ENCODE data around the gene GAREM2. TPM values are rescaled to one million over a fixed set of nuclear protein-coding genes. Genes with fewer than 3 reads are reported as not detected.
"Not testable (repeated sequence)": the region's sequence is repeated elsewhere in the genome, so short reads cannot be mapped to it uniquely, and the experiment has no call there.

GAREM2 gene
- polyA plus RNA-seq, 1 of the 3 experiments (the other 2 are of a cell fraction), result 3.7 TPM

- H3K9ac ChIP-seq; H3K9me3 ChIP-seq; H3K4me2 ChIP-seq; H4K20me1 ChIP-seq (ENCODE audit: insufficient read depth); H3K4me1 ChIP-seq (ENCODE audit: control insufficient read depth in 1 of 2, insufficient read depth in 2 of 2, low read depth in 1 of 2, low read length in 1 of 2); H3K9me2 ChIP-seq; DNase-seq; H3K4me3 ChIP-seq (ENCODE audit: low read depth in 2 of 2, low read length in 1 of 2); H3K36me3 ChIP-seq (replicated peaks in 1 of 2; ENCODE audit: control insufficient read depth in 1 of 2, insufficient read depth in 2 of 2, low read length in 1 of 2); H3K27me3 ChIP-seq (ENCODE audit: insufficient read depth); H2AFZ ChIP-seq (ENCODE audit: low read depth); H3F3A ChIP-seq (replicated peaks; ENCODE audit: insufficient read depth); H3K79me2 ChIP-seq (ENCODE audit: insufficient read depth); H3K27ac ChIP-seq (ENCODE audit: low read depth in 2 of 2, low read length in 1 of 2): not testable (repeated sequence)
- ChIA-PET POLR2A (interaction anchor here (0.8 kb wide), 1 partner anchor 12 kb away, joined by 3 read pairs; no protein-coding TSS in a partner anchor), CTCF (interaction anchor here (0.9 to 2.2 kb wide), 2 partner anchors 21 to 79 kb away, joined by 3 to 7 read pairs; no protein-coding TSS in a partner anchor)
- 89% methylated on average over 6 of the region's 6 CpGs for WGBS (ENCODE audit: low lambda C conversion rate)
Observed at GRCh38 chr2:26166541-26166940, 6.3 kb upstream of the GAREM2 start.

GRCh38 chr2:26168785-26169184 lies 4.1 kb upstream of the GAREM2 start:
- DNase-seq, result no peak
- CTCF ChIA-PET, result interaction anchor here (0.8 to 1.6 kb wide), 2 partner anchors 32 to 163 kb away, joined by 3 to 4 read pairs; no protein-coding TSS in a partner anchor
- H3K4me3 ChIP-seq (ENCODE audit: low read depth in 2 of 2, low read length in 1 of 2), result no peak overlapping the region
- no peaks in the 10 kb centered on the region for H3K9me2 ChIP-seq
- H3K79me2 ChIP-seq (ENCODE audit: insufficient read depth), result no peaks in the 10 kb centered on the region
- H3K27ac ChIP-seq (ENCODE audit: low read depth in 2 of 2, low read length in 1 of 2), result no peak overlapping the region
- no peak for TF ChIP-seq NRF1 (IDR thresholded peaks at IDR 0.05; ENCODE audit: low read depth, low read length)
- TF ChIP-seq RCOR1 (IDR thresholded peaks at IDR 0.05; ENCODE audit: low read length), result no peak
- no peak overlapping the region for H2AFZ ChIP-seq (ENCODE audit: low read depth)
- H4K20me1 ChIP-seq (ENCODE audit: insufficient read depth), result no peaks in the 10 kb centered on the region
- no peaks in the 10 kb centered on the region for H3K9me3 ChIP-seq
- H3K9ac ChIP-seq, result no peak overlapping the region
- no peaks in the 10 kb centered on the region for H3F3A ChIP-seq (replicated peaks; ENCODE audit: insufficient read depth)
- POLR2A ChIA-PET, result no interaction called here
- no peak overlapping the region for H3K4me2 ChIP-seq
- H3K36me3 ChIP-seq (replicated peaks in 1 of 2; ENCODE audit: control insufficient read depth in 1 of 2, insufficient read depth in 2 of 2, low read length in 1 of 2), result no peaks in the 10 kb centered on the region
- 98% methylated on average over 4 of the region's 4 CpGs for WGBS (ENCODE audit: low lambda C conversion rate)
- peaks cover 0 to 2% of the 10 kb centered on the region in 2 experiments; a peak in 1 of 4 replicates for H3K4me1 ChIP-seq (ENCODE audit: control insufficient read depth in 1 of 2, insufficient read depth in 2 of 2, low read depth in 1 of 2, low read length in 1 of 2)
- H3K27me3 ChIP-seq (ENCODE audit: insufficient read depth), result no peaks in the 10 kb centered on the region

- Histone ChIP-seq H3K27me3 (ENCODE audit: insufficient read depth) (no peaks in the 10 kb centered on the region), H3K9me2 (no peaks in the 10 kb centered on the region), H3K4me2 (no peak overlapping the region), H4K20me1 (ENCODE audit: insufficient read depth) (no peaks in the 10 kb centered on the region), H3K4me3 (ENCODE audit: low read depth in 2 of 2, low read length in 1 of 2) (no peak overlapping the region), H2AFZ (ENCODE audit: low read depth) (no peak overlapping the region), H3K36me3 (replicated peaks in 1 of 2; ENCODE audit: control insufficient read depth in 1 of 2, insufficient read depth in 2 of 2, low read length in 1 of 2) (no peaks in the 10 kb centered on the region), H3K9me3 (no peaks in the 10 kb centered on the region), H3K9ac (no peak overlapping the region), H3K79me2 (ENCODE audit: insufficient read depth) (no peaks in the 10 kb centered on the region), H3K27ac (ENCODE audit: low read depth in 2 of 2, low read length in 1 of 2) (no peak overlapping the region), H3F3A (replicated peaks; ENCODE audit: insufficient read depth) (no peaks in the 10 kb centered on the region), H3K4me1 (ENCODE audit: control insufficient read depth in 1 of 2, insufficient read depth in 2 of 2, low read depth in 1 of 2, low read length in 1 of 2) (peaks cover 0 to 7% of the 10 kb centered on the region in 2 experiments; a peak in 1 of 4 replicates)
- POLR2A ChIA-PET, result no interaction called here
- TF ChIP-seq GATA2 (CRISPR knock-in tag; IDR thresholded peaks at IDR 0.05), result no peak
- no peak for TF ChIP-seq EP300 (IDR thresholded peaks at IDR 0.05; ENCODE audit: borderline replicate concordance in 1 of 2, low read depth in 1 of 2, low read length in 1 of 2)
- no peak for TF ChIP-seq FOXM1 (IDR thresholded peaks at IDR 0.05; ENCODE audit: low read depth)
- TF ChIP-seq, protein P1, sequence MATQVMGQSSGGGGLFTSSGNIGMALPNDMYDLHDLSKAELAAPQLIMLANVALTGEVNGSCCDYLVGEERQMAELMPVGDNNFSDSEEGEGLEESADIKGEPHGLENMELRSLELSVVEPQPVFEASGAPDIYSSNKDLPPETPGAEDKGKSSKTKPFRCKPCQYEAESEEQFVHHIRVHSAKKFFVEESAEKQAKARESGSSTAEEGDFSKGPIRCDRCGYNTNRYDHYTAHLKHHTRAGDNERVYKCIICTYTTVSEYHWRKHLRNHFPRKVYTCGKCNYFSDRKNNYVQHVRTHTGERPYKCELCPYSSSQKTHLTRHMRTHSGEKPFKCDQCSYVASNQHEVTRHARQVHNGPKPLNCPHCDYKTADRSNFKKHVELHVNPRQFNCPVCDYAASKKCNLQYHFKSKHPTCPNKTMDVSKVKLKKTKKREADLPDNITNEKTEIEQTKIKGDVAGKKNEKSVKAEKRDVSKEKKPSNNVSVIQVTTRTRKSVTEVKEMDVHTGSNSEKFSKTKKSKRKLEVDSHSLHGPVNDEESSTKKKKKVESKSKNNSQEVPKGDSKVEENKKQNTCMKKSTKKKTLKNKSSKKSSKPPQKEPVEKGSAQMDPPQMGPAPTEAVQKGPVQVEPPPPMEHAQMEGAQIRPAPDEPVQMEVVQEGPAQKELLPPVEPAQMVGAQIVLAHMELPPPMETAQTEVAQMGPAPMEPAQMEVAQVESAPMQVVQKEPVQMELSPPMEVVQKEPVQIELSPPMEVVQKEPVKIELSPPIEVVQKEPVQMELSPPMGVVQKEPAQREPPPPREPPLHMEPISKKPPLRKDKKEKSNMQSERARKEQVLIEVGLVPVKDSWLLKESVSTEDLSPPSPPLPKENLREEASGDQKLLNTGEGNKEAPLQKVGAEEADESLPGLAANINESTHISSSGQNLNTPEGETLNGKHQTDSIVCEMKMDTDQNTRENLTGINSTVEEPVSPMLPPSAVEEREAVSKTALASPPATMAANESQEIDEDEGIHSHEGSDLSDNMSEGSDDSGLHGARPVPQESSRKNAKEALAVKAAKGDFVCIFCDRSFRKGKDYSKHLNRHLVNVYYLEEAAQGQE (IDR thresholded peaks at IDR 0.05; ENCODE audit: low read depth, low read length), result no peak
- no peak for TF ChIP-seq CHD2 (IDR thresholded peaks at IDR 0.05; ENCODE audit: low read length, partially characterized antibody)
- TF ChIP-seq, protein P2, sequence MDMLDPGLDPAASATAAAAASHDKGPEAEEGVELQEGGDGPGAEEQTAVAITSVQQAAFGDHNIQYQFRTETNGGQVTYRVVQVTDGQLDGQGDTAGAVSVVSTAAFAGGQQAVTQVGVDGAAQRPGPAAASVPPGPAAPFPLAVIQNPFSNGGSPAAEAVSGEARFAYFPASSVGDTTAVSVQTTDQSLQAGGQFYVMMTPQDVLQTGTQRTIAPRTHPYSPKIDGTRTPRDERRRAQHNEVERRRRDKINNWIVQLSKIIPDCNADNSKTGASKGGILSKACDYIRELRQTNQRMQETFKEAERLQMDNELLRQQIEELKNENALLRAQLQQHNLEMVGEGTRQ (IDR thresholded peaks at IDR 0.05; ENCODE audit: borderline replicate concordance, low read depth, low read length), result no peak
- no peak for TF ChIP-seq TCF12 (IDR thresholded peaks at IDR 0.05)
- TF ChIP-seq RCOR1 (IDR thresholded peaks at IDR 0.05; ENCODE audit: low read length), result no peak
- no peak for TF ChIP-seq EZH2phosphoT487 (IDR thresholded peaks at IDR 0.05; ENCODE audit: borderline replicate concordance, low read depth)
- TF ChIP-seq NFIC (IDR thresholded peaks at IDR 0.05; ENCODE audit: borderline replicate concordance), result no peak
- TF ChIP-seq NRF1 (IDR thresholded peaks at IDR 0.05; ENCODE audit: low read depth, low read length), result no peak
- no peak for DNase-seq
- CTCF ChIA-PET, result interaction anchor here (0.8 to 1.6 kb wide), 3 partner anchors 12 to 162 kb away, joined by 3 to 4 read pairs (median 3); no protein-coding TSS in a partner anchor
- WGBS (ENCODE audit: low lambda C conversion rate), result 97% methylated on average over 5 of the region's 5 CpGs
Observed at GRCh38 chr2:26169226-26169625, 3.7 kb upstream of the GAREM2 start.
